NOMO-1 treated with DMSO at 0.1 percent for 48 hours (cell line): ENCODE measurements around the gene DOCK3.
A peak's percentile ranks its signal among the peaks of the same experiment; 100 is the strongest.
"Not testable (repeated sequence)": the region's sequence is repeated elsewhere in the genome, so short reads cannot be mapped to it uniquely, and the experiment has no call there.

Source experiments
- DNase-seq: peaks from one replicate; lab custom pipeline; 2025; ENCODE audit not compliant: unreplicated experiment; lab: John Stamatoyannopoulos, UW

The DOCK3 gene

GRCh38 chr3:50961386-50961785, 286.7 kb downstream of the DOCK3 start:
- no peak for DNase-seq

GRCh38 chr3:50971487-50971924, 296.8 kb downstream of the DOCK3 start:
- peak; percentile 34 for DNase-seq

- DNase-seq = no peak
Observed at GRCh38 chr3:50972029-50972428, 297.3 kb downstream of the DOCK3 start.

GRCh38 chr3:50978586-50978985, 303.9 kb downstream of the DOCK3 start:
- not testable (repeated sequence) for DNase-seq

GRCh38 chr3:50978991-50979667, 304.4 kb downstream of the DOCK3 start:
- DNase-seq = no peak

- DNase-seq = no peak
Observed at GRCh38 chr3:50982540-50983325, 308.0 kb downstream of the DOCK3 start.

- no peak for DNase-seq
Observed at GRCh38 chr3:50983887-50984286, 309.2 kb downstream of the DOCK3 start.

GRCh38 chr3:50985893-50986292, 311.2 kb downstream of the DOCK3 start:
- no peak for DNase-seq

- no peak for DNase-seq
Observed at GRCh38 chr3:50986726-50987125, 312.0 kb downstream of the DOCK3 start.

GRCh38 chr3:50994537-50994936, 319.8 kb downstream of the DOCK3 start:
- DNase-seq = no peak

- DNase-seq = no peak
Observed at GRCh38 chr3:50995085-50995824, 320.5 kb downstream of the DOCK3 start.

GRCh38 chr3:51002495-51002894, 327.8 kb downstream of the DOCK3 start:
- DNase-seq = no peak

- DNase-seq = no peak
Observed at GRCh38 chr3:51004235-51004634, 329.5 kb downstream of the DOCK3 start.

GRCh38 chr3:51024121-51024520, 349.4 kb downstream of the DOCK3 start:
- DNase-seq = no peak

- DNase-seq = no peak
Observed at GRCh38 chr3:51024765-51025632, 350.3 kb downstream of the DOCK3 start.

- no peak for DNase-seq
Observed at GRCh38 chr3:51031666-51032065, 356.9 kb downstream of the DOCK3 start.

- no peak for DNase-seq
Observed at GRCh38 chr3:51035630-51036029, 360.9 kb downstream of the DOCK3 start.

- no peak for DNase-seq
Observed at GRCh38 chr3:51044982-51045381, 370.3 kb downstream of the DOCK3 start.

GRCh38 chr3:51052562-51052961, 377.8 kb downstream of the DOCK3 start:
- DNase-seq = no peak

GRCh38 chr3:51057121-51057520, 382.4 kb downstream of the DOCK3 start:
- DNase-seq = no peak

GRCh38 chr3:51063053-51063452, 388.3 kb downstream of the DOCK3 start:
- DNase-seq = no peak
